HepG2 (cell line): ENCODE data around the gene F2RL3. TPM values are rescaled to one million over a fixed set of nuclear protein-coding genes. Genes with fewer than 3 reads are reported as not detected.

ENCODE experiments used
- ATAC-seq: fragments of 200-7000 bp; cut with Tn5 transposase; 3 replicates; pipeline ENCODE4 v1.9.1; 2020; ENCODE audit warnings: mild to moderate bottlenecking, moderate library complexity
- BruUV-seq: library from RNA; stranded (reverse); fragments of 400-500 nt; replicated peaks from 2 replicates; lab custom pipeline; 2021; lab: Mats Ljungman, UMichigan
- CTCF ChIA-PET: fragments of 300-600 bp; formaldehyde crosslinking; extraction: SDS; loops from one replicate; lab custom pipeline; 2021; ENCODE audit warnings: low total read pairs, inconsistent platforms, low intra/inter-chr PET ratio; lab: Yijun Ruan, JAX
- POLR2A ChIA-PET: fragments of 350-600 bp; sonication (Branson Sonifier 250); formaldehyde crosslinking; loops from one replicate; lab custom pipeline; 2020; ENCODE audit warnings: antibody characterized with exemption, inconsistent platforms; lab: Yijun Ruan, JAX
- DNase-seq: peaks from one replicate; pipeline ENCODE4 v3.0.0-alpha.2; 2015; ENCODE audit warnings: low spot score
- FAIRE-seq: peaks from 3 replicates; lab custom pipeline; 2011; peaks lifted over from hg19 to GRCh38; lab: Jason Lieb, UNC
- H2AFZ ChIP-seq: one replicate; pipeline ENCODE4 v1.6.1; 2011; ENCODE audit warnings: low read length, inconsistent platforms
- H3K27ac ChIP-seq: fragments of 300-600 bp; 3 replicates; pipeline ENCODE4 v1.8.0; 2011; ENCODE audit warnings: mixed run types, mild to moderate bottlenecking, mixed read lengths, low read length, inconsistent platforms; ENCODE audit not compliant: insufficient read depth; ENCODE audit errors: extremely low read length
- H3K27me3 ChIP-seq, 2 experiments: fragments of 200-600 bp in 1 of 2; 2 replicates in 1 of 2; 3 replicates in 1 of 2; pipeline versions ENCODE4 v1.6.0 to v1.8.0; 2011; ENCODE audit warnings: low read length in 2 of 2, mild to moderate bottlenecking in 2 of 2, moderate library complexity in 2 of 2, inconsistent platforms in 1 of 2; ENCODE audit not compliant: insufficient read depth in 2 of 2, control insufficient read depth in 1 of 2
- H3K36me3 ChIP-seq, 2 experiments: fragments of 200-600 bp in 1 of 2; replicated peaks in 1 of 2; 2 replicates in 1 of 2; 3 replicates in 1 of 2; pipeline versions ENCODE4 v1.5.1 to v1.8.0; 2011; ENCODE audit warnings: low read length in 2 of 2, inconsistent platforms in 1 of 2; ENCODE audit not compliant: insufficient read depth in 2 of 2, control insufficient read depth in 1 of 2
- H3K4me1 ChIP-seq: 2 replicates; pipeline ENCODE4 v1.5.1; 2012; ENCODE audit warnings: low read length, inconsistent platforms; ENCODE audit not compliant: insufficient read depth
- H3K4me2 ChIP-seq: 2 replicates; pipeline ENCODE4 v1.6.0; 2011; ENCODE audit warnings: low read depth, low read length, inconsistent platforms
- H3K4me3 ChIP-seq, 3 experiments: fragments of 200-600 bp in 1 of 3; sonication (generic), shearing (Covaris generic) in 1 of 3; replicated peaks in 1 of 3; 2 replicates each; pipeline ENCODE4 v1.5.1; 2011 to 2016; ENCODE audit warnings: low read length in 3 of 3, inconsistent platforms in 2 of 3, low read depth in 2 of 3, mild to moderate bottlenecking in 2 of 3, control low read depth in 1 of 3, mixed read lengths in 1 of 3; ENCODE audit not compliant: insufficient read depth in 1 of 3
- H3K79me2 ChIP-seq: one replicate; pipeline ENCODE4 v1.6.1; 2011; ENCODE audit warnings: low read length, inconsistent platforms; ENCODE audit not compliant: insufficient read depth
- H3K9ac ChIP-seq: 2 replicates; pipeline ENCODE4 v1.6.0; 2011; ENCODE audit warnings: mild to moderate bottlenecking, low read depth, low read length, inconsistent platforms; ENCODE audit not compliant: insufficient read depth
- H3K9me3 ChIP-seq: 2 replicates; pipeline ENCODE4 v1.5.1; 2012; ENCODE audit warnings: mild to moderate bottlenecking, low read length
- H4K20me1 ChIP-seq: 2 replicates; pipeline ENCODE4 v1.6.0; 2011; ENCODE audit warnings: inconsistent platforms, mild to moderate bottlenecking, low read length, moderate library complexity; ENCODE audit not compliant: insufficient read depth
- IKZF1 ChIP-seq: fragments of 450-650 bp; IDR thresholded peaks from 2 replicates; pipeline ENCODE4 v1.7.1; 2016
- KLF9 ChIP-seq: IDR thresholded peaks from 2 replicates; pipeline ENCODE4 v1.6.1; 2016; ENCODE audit warnings: low read depth
- TFDP2 ChIP-seq: sonication (generic); formaldehyde crosslinking; IDR thresholded peaks from 2 replicates; pipeline ENCODE4 v1.4.0; 2020; ENCODE audit warnings: missing genetic modification reagents
- ZBTB34 ChIP-seq: sonication (generic); formaldehyde crosslinking; IDR thresholded peaks from 2 replicates; pipeline ENCODE4 v1.8.0; 2022; ENCODE audit warnings: mild to moderate bottlenecking, missing genetic modification reagents
- ZNF24 ChIP-seq: fragments of 450-650 bp; IDR thresholded peaks from 2 replicates; pipeline ENCODE4 v1.6.1; 2017; ENCODE audit warnings: antibody characterized with exemption, mild to moderate bottlenecking
- ZNF512B ChIP-seq: sonication (generic); formaldehyde crosslinking; IDR thresholded peaks from 2 replicates; pipeline ENCODE4 v1.5.1; 2020; ENCODE audit warnings: missing genetic modification reagents, mild to moderate bottlenecking, borderline replicate concordance
- ZNF558 ChIP-seq: sonication (generic); formaldehyde crosslinking; IDR thresholded peaks from 2 replicates; pipeline ENCODE4 v1.9.0; 2022; ENCODE audit warnings: mild to moderate bottlenecking, missing genetic modification reagents, borderline replicate concordance
- ZNF576 ChIP-seq: sonication (generic); formaldehyde crosslinking; IDR thresholded peaks from 2 replicates; pipeline ENCODE4 v1.4.0; 2020; ENCODE audit warnings: mild to moderate bottlenecking, missing genetic modification reagents
- ZNF784 ChIP-seq: sonication (generic); formaldehyde crosslinking; IDR thresholded peaks from 2 replicates; pipeline ENCODE4 v1.5.1; 2020; ENCODE audit warnings: missing genetic modification reagents, mild to moderate bottlenecking, borderline replicate concordance
- ZNF879 ChIP-seq: sonication (generic); formaldehyde crosslinking; IDR thresholded peaks from 2 replicates; pipeline ENCODE4 v1.8.1; 2023; ENCODE audit warnings: missing genetic modification reagents
- WGBS: methylation state at CpG from one replicate; pipeline ENCODE4 v1.1.6; 2017; ENCODE audit warnings: low lambda C conversion rate; 5-methylcytosine and 5-hydroxymethylcytosine counted together
- in situ Hi-C: cut with HindIII; loops from 2 replicates; pipeline ENCODE4 v1.10.0; 2017; ENCODE audit warnings: low pct_unique_long_range_greater_than_20kb; ENCODE audit not compliant: extremely low pct_ligation_motif_present
- intact Hi-C: fragments of 100-400 bp; cut with micrococcal nuclease; formaldehyde crosslinking; loops from one replicate; pipeline ENCODE4 v1.10.0; 2022; ENCODE audit not compliant: unreplicated experiment
- polyA plus RNA-seq, 8 experiments: library from polyadenylated mRNA; depleted of rRNA in 3 of 8; stranded (reverse) in 7 of 8; unstranded in 1 of 8; fragments of >200 nt; fragmentation: Illumina TruSeq in 4 of 8; extraction: Trizol in 4 of 8; gene quantifications; 2 replicates each; pipeline versions ENCODE4 v1.2.1 to v1.2.3, GENCODE V29; 2011 to 2016; ENCODE audit warnings: low read depth in 4 of 8, missing spikeins in 1 of 8, mixed read lengths in 1 of 8; ENCODE audit not compliant: insufficient read depth in 1 of 8
- total RNA-seq, 5 experiments: library from RNA; depleted of rRNA; stranded (reverse); fragments of >200 nt; fragmentation: Illumina TruSeq; extraction: Trizol; gene quantifications; 2 replicates each; pipeline ENCODE4 v1.2.3, GENCODE V29; 2016; ENCODE audit warnings: low read depth in 1 of 5

F2RL3 gene
- total and polyA plus RNA-seq, 2 of the 13 experiments (the other 11 are each of a cell fraction or from before 2014, with no cell fraction given) = not detected

GRCh38 chr19:16938211-16938610 lies 49.4 kb downstream of the F2RL3 start:
- H4K20me1 ChIP-seq = no peaks in the 10 kb centered on the region
- no peak for FAIRE-seq
- TF ChIP-seq IKZF1 (no peak), ZNF879 (CRISPR knock-in tag) (no peak), ZNF558 (CRISPR knock-in tag) (no peak), ZNF512B (CRISPR knock-in tag) (no peak), ZNF24 (no peak), ZBTB34 (CRISPR knock-in tag) (no peak), KLF9 (no peak), ZNF784 (CRISPR knock-in tag) (no peak), ZNF576 (CRISPR knock-in tag) (no peak), TFDP2 (CRISPR knock-in tag) (no peak)

More at GRCh38 chr19:16938211-16938610, 49.4 kb downstream of the F2RL3 start:
- ChIA-PET POLR2A (no interaction called here), CTCF (no interaction called here)
- Histone ChIP-seq H3K4me3 (no peak overlapping the region), H3K27me3 (0 out of 5 replicates have a peak, but pooled peaks cover 0 to 2% of the 10 kb centered on the region in 2 experiments), H2AFZ (no peak overlapping the region), H3K36me3 (no peaks in the 10 kb centered on the region), H3K79me2 (no peaks in the 10 kb centered on the region), H3K4me1 (no peaks in the 10 kb centered on the region), H3K9me3 (no peaks in the 10 kb centered on the region), H3K27ac (no peak overlapping the region), H3K4me2 (no peak overlapping the region), H3K9ac (no peak overlapping the region)
- in situ Hi-C loops (no loop called here), intact Hi-C loops (no loop called here)
- 41% methylated on average over 6 of the region's 11 CpGs for WGBS
- ATAC-seq = no peak
- no TSS peak for BruUV-seq
- DNase-seq = no peak
